Endothelial cell of umbilical vein (primary cell): ENCODE data around the gene EDEM2. TPM values are rescaled to one million over a fixed set of nuclear protein-coding genes. Genes with fewer than 3 reads are reported as not detected.
A peak's percentile ranks its signal among the peaks of the same experiment; 100 is the strongest.

Source experiments
- BruUV-seq: library from RNA; stranded (reverse); fragments of 400-500 nt; replicated peaks from 2 replicates; lab custom pipeline; 2021; lab: Mats Ljungman, UMichigan
- CTCF ChIA-PET: fragments of 300-600, 350-600 bp; sonication (Branson Sonifier 250); formaldehyde crosslinking; loops from one replicate; lab custom pipeline; 2021; ENCODE audit warnings: antibody characterized with exemption, inconsistent platforms; lab: Charles Lee
- POLR2A ChIA-PET: fragments of 300-600, 350-600 bp; sonication (Branson Sonifier 250); formaldehyde crosslinking; loops from one replicate; lab custom pipeline; 2021; ENCODE audit warnings: antibody characterized with exemption, inconsistent platforms; lab: Charles Lee
- DNase-seq: peaks from one replicate; pipeline ENCODE4 v3.0.0-alpha.2; 2011; ENCODE audit warnings: low read depth, low spot score
- FAIRE-seq: peaks from 2 replicates; lab custom pipeline; 2011; peaks lifted over from hg19 to GRCh38; lab: Jason Lieb, UNC
- H2AFZ ChIP-seq: 2 replicates; pipeline ENCODE4 v1.6.0; 2012; ENCODE audit warnings: low read depth, low read length, control low read depth, inconsistent platforms
- H3K27ac ChIP-seq: 2 replicates; pipeline ENCODE4 v1.5.1; 2011; ENCODE audit warnings: low read depth, mild to moderate bottlenecking, control low read depth, low read length, moderate library complexity; ENCODE audit not compliant: insufficient read depth
- H3K27me3 ChIP-seq, 2 experiments: 2 replicates each; pipeline versions ENCODE4 v1.6.0 to v1.6.1; 2011; ENCODE audit warnings: low read length in 2 of 2, mixed read lengths in 1 of 2; ENCODE audit not compliant: control insufficient read depth in 2 of 2, insufficient read depth in 2 of 2
- H3K36me3 ChIP-seq, 2 experiments: 2 replicates in 1 of 2; 3 replicates in 1 of 2; pipeline ENCODE4 v1.5.1; 2011; ENCODE audit warnings: low read length in 2 of 2, mild to moderate bottlenecking in 1 of 2, moderate library complexity in 1 of 2; ENCODE audit not compliant: control insufficient read depth in 2 of 2, insufficient read depth in 2 of 2; ENCODE audit errors: extremely low read depth in 1 of 2
- H3K4me1 ChIP-seq: 3 replicates; pipeline ENCODE4 v1.5.1; 2011; ENCODE audit warnings: mild to moderate bottlenecking, low read length; ENCODE audit not compliant: control insufficient read depth, insufficient read depth; ENCODE audit errors: extremely low read depth
- H3K4me2 ChIP-seq: 2 replicates; pipeline ENCODE4 v1.6.1; 2011; ENCODE audit warnings: low read length, control low read depth, mixed read lengths; ENCODE audit not compliant: insufficient read depth
- H3K4me3 ChIP-seq, 3 experiments: fragments of 200-600 bp in 1 of 3; sonication (generic), shearing (Covaris generic) in 1 of 3; replicated peaks in 1 of 3; 2 replicates each; pipeline ENCODE4 v1.5.1; 2011 to 2016; ENCODE audit warnings: control low read depth in 3 of 3, low read length in 3 of 3, mild to moderate bottlenecking in 2 of 3, inconsistent platforms in 1 of 3, low read depth in 1 of 3, moderate library complexity in 1 of 3; ENCODE audit not compliant: insufficient read depth in 1 of 3
- H3K79me2 ChIP-seq: 2 replicates; pipeline ENCODE4 v1.6.0; 2012; ENCODE audit warnings: low read length, inconsistent platforms; ENCODE audit not compliant: control insufficient read depth, insufficient read depth
- H3K9ac ChIP-seq: replicated peaks from 2 replicates; pipeline ENCODE3; 2011; ENCODE audit warnings: low read length, control low read depth; ENCODE audit not compliant: insufficient read depth; ENCODE audit errors: extremely low read depth
- H3K9me1 ChIP-seq: replicated peaks from 3 replicates; pipeline ENCODE4 v1.6.0; 2011; ENCODE audit warnings: mild to moderate bottlenecking, low read length; ENCODE audit not compliant: control insufficient read depth, insufficient read depth; ENCODE audit errors: extremely low read depth
- H3K9me3 ChIP-seq: replicated peaks from 2 replicates; pipeline ENCODE4 v1.5.1; 2012; ENCODE audit warnings: low read length, inconsistent platforms; ENCODE audit not compliant: control insufficient read depth, insufficient read depth
- H4K20me1 ChIP-seq: replicated peaks from 2 replicates; pipeline ENCODE3; 2011; ENCODE audit warnings: mild to moderate bottlenecking, low read length; ENCODE audit not compliant: control insufficient read depth, insufficient read depth; ENCODE audit errors: extremely low read depth
- FOS ChIP-seq: IDR thresholded peaks from 2 replicates; pipeline ENCODE4 v1.6.1; 2011; ENCODE audit warnings: mild to moderate bottlenecking, low read length, moderate library complexity, borderline replicate concordance; ENCODE audit not compliant: insufficient read depth
- GATA2 ChIP-seq: IDR thresholded peaks from 2 replicates; pipeline ENCODE4 v1.7.0; 2011; ENCODE audit warnings: low read depth, mild to moderate bottlenecking, moderate library complexity, mixed read lengths, low read length; ENCODE audit not compliant: insufficient read length, insufficient read depth
- JUN ChIP-seq: IDR thresholded peaks from 2 replicates; pipeline ENCODE4 v1.6.1; 2011; ENCODE audit warnings: borderline replicate concordance, low read depth; ENCODE audit not compliant: insufficient read length, insufficient read depth
- POLR2A ChIP-seq: IDR thresholded peaks from 2 replicates; pipeline ENCODE4 v1.6.1; 2012; ENCODE audit warnings: low read depth, mild to moderate bottlenecking, control low read depth, low read length
- POLR2AphosphoS5 ChIP-seq: IDR thresholded peaks from 2 replicates; pipeline ENCODE4 v1.6.1; 2012; ENCODE audit warnings: low read depth, mild to moderate bottlenecking, control low read depth, low read length, moderate library complexity; ENCODE audit not compliant: insufficient read depth
- dilution Hi-C: fragments of 300-500 bp; cut with MboI; formaldehyde crosslinking; loops from one replicate; pipeline ENCODE4 v1.15.0; 2019; ENCODE audit warnings: low sequenced_read_pairs; ENCODE audit not compliant: extremely low pct_ligation_motif_present
- intact Hi-C: fragments of 100-400 bp; cut with micrococcal nuclease; formaldehyde crosslinking; loops from one replicate; pipeline ENCODE4 v1.10.0; 2022
- polyA plus RNA-seq, 4 experiments: library from polyadenylated mRNA; depleted of rRNA in 3 of 4; stranded (reverse) in 3 of 4; unstranded in 1 of 4; fragments of >200 nt; gene quantifications; 2 replicates each; pipeline versions ENCODE4 v1.2.1 to v1.2.3, GENCODE V29; 2011 to 2012; ENCODE audit warnings: missing spikeins in 1 of 4
- total RNA-seq: library from RNA; stranded (reverse); gene quantifications from 2 replicates; pipeline ENCODE4 v1.2.3, GENCODE V29; 2021
- TF ChIP-seq, protein P1 (sequence below): IDR thresholded peaks from 2 replicates; pipeline ENCODE4 v1.6.1; 2011; ENCODE audit not compliant: insufficient read depth, insufficient read length
- TF ChIP-seq, protein P2 (sequence below), 2 donors: IDR thresholded peaks; 1 replicate in 1 of 2; 2 replicates in 1 of 2; pipeline ENCODE4 v1.5.1; 2011; ENCODE audit warnings: low read length in 2 of 2, mild to moderate bottlenecking in 2 of 2, moderate library complexity in 2 of 2, control low read depth in 1 of 2, inconsistent platforms in 1 of 2, low read depth in 1 of 2; ENCODE audit not compliant: insufficient read depth in 1 of 2; ENCODE audit errors: extremely low read depth in 1 of 2

EDEM2 gene
- total and polyA plus RNA-seq, 2 donors (not counting 3 experiments of a cell fraction or from before 2014, with no cell fraction given): 29.1 to 39.5 TPM

DNA sequence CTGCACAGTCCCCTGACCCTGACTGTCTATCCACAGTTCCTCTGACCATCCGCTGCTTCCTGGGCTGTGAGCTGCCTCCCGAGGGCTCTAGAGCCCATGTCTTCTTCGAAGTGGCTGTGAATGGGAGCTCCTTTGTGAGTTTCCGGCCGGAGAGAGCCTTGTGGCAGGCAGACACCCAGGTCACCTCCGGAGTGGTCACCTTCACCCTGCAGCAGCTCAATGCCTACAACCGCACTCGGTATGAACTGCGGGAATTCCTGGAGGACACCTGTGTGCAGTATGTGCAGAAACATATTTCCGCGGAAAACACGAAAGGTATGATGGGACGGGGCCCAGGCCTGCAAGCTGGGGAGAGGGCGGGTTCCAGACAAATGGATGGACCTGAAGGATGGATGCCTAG lies 29.0 kb upstream of the EDEM2 start:
- Histone ChIP-seq H4K20me1 (no peaks in the 10 kb centered on the region), H3K9ac (no peak overlapping the region), H3K4me2 (no peak overlapping the region), H3K79me2 (peaks cover 38% of the 10 kb centered on the region), H3K27me3 (no peaks in the 10 kb centered on the region), H3K36me3 (peaks cover 18 to 21% of the 10 kb centered on the region in 2 experiments), H3K9me3 (no peaks in the 10 kb centered on the region), H2AFZ (no peak overlapping the region), H3K9me1 (no peaks in the 10 kb centered on the region), H3K27ac (no peak overlapping the region), H3K4me1 (peaks cover 26% of the 10 kb centered on the region), H3K4me3 (no peak overlapping the region)
- POLR2A ChIA-PET: no interaction called here
- dilution Hi-C loops: no loop called here
- TF ChIP-seq FOS (no peak), JUN (no peak)
- TF ChIP-seq, protein P1, sequence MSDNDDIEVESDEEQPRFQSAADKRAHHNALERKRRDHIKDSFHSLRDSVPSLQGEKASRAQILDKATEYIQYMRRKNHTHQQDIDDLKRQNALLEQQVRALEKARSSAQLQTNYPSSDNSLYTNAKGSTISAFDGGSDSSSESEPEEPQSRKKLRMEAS: no peak
- no TSS peak for BruUV-seq
- CTCF ChIA-PET: interaction anchor here (1.0 to 6.9 kb wide), 3 partner anchors 11 to 80 kb away, joined by 3 to 82 read pairs (median 33); partner anchors contain the start of gene EDEM2
- intact Hi-C loops: no loop called here
- no peak for FAIRE-seq
- DNase-seq: no peak

DNA sequence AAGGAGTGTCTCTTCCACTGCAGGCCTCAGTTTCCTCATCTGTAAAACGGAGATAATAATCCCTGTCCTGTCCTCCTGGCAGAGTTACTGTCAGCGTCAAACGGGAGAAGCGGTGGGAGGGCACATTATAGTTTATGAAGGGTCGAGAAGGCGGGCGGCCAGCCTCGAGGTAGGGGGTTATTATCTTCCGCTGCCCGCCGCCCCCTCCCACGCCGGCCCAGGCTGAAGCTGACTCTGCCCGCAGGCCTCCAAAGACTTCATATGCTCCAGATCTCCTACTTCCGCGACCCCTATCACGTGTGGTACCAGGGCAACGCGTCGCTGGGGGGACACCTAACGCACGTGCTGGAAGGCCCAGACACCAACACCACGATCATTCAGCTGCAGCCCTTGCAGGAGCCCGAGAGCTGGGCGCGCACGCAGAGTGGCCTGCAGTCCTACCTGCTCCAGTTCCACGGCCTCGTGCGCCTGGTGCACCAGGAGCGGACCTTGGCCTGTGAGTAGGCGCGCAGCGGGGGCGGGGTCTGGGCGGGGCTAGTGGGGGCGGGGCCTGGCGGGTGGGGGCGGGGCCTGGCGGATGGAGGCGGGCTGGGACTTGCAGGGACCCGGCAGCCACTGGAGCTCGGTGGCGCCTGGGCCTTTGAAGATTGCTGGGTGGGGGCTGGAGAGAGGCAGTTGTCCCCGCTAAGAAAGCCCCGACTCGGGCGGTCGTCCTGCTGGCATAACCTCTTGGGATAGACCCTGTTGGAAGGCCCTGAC lies 27.5 kb upstream of the EDEM2 start:
- Histone ChIP-seq H2AFZ (peak overlapping the region; percentile 14), H3K4me1 (peaks cover 30% of the 10 kb centered on the region), H3K4me3 (peak overlapping the region; percentile 70 to 93 (median 80)), H3K36me3 (peaks cover 16% of the 10 kb centered on the region in 2 experiments), H3K27ac (peak overlapping the region; percentile 31), H3K9me3 (no peaks in the 10 kb centered on the region), H3K9ac (peak overlapping the region; percentile 62), H3K79me2 (peaks cover 38% of the 10 kb centered on the region), H4K20me1 (no peaks in the 10 kb centered on the region), H3K4me2 (peak overlapping the region; percentile 91), H3K9me1 (no peaks in the 10 kb centered on the region), H3K27me3 (no peaks in the 10 kb centered on the region)
- intact Hi-C loops (loop anchor here (5.0 kb wide), 2 partner anchors 37 to 443 kb away; partner anchors contain the start of gene SPAG4), dilution Hi-C loops (no loop called here)
- TSS peak; percentile 40 for BruUV-seq
- CTCF ChIA-PET: interaction anchor here (4.1 to 6.9 kb wide), 2 partner anchors 28 to 79 kb away, joined by 33 to 82 read pairs; partner anchors contain the start of gene EDEM2
- POLR2A ChIA-PET: no interaction called here
- peak; percentile 25 for TF ChIP-seq POLR2AphosphoS5
- TF ChIP-seq POLR2A: peak; percentile 38
- TF ChIP-seq, protein P2, sequence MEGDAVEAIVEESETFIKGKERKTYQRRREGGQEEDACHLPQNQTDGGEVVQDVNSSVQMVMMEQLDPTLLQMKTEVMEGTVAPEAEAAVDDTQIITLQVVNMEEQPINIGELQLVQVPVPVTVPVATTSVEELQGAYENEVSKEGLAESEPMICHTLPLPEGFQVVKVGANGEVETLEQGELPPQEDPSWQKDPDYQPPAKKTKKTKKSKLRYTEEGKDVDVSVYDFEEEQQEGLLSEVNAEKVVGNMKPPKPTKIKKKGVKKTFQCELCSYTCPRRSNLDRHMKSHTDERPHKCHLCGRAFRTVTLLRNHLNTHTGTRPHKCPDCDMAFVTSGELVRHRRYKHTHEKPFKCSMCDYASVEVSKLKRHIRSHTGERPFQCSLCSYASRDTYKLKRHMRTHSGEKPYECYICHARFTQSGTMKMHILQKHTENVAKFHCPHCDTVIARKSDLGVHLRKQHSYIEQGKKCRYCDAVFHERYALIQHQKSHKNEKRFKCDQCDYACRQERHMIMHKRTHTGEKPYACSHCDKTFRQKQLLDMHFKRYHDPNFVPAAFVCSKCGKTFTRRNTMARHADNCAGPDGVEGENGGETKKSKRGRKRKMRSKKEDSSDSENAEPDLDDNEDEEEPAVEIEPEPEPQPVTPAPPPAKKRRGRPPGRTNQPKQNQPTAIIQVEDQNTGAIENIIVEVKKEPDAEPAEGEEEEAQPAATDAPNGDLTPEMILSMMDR (IDR thresholded peaks at IDR 0.05; ENCODE audit: extremely low read depth in 1 of 2, insufficient read depth in 1 of 2, low read depth in 1 of 2, low read length in 2 of 2): no peak
- TF ChIP-seq GATA2: no peak
- TF ChIP-seq, protein P1: peak; percentile 65
- FAIRE-seq: peak; percentile 4
- peak; percentile 48 for DNase-seq
